A549 (cell line): Measurements from ENCODE around the gene MRPS24. TPM values are rescaled to one million over a fixed set of nuclear protein-coding genes. Genes with fewer than 3 reads are reported as not detected.

ENCODE experiments used
- ATAC-seq, 2 experiments: fragments of 200-7000 bp in 1 of 2; fragments of >200 bp in 1 of 2; cut with Nextera tagmentation in 1 of 2; cut with Tn5 transposase in 1 of 2; 3 replicates each; pipeline versions ENCODE4 v1.8.0 to v1.9.1; 2018 to 2020; ENCODE audit warnings: mild to moderate bottlenecking in 1 of 2, moderate library complexity in 1 of 2
- CTCF ChIA-PET: fragments of 300-600 bp; sonication (Branson Sonifier 250); formaldehyde crosslinking; extraction: SDS; loops from one replicate; lab custom pipeline; 2021; ENCODE audit warnings: antibody characterized with exemption, inconsistent platforms; lab: Yijun Ruan, JAX
- POLR2A ChIA-PET: fragments of 350-600 bp; formaldehyde crosslinking; extraction: SDS; loops from one replicate; lab custom pipeline; 2021; ENCODE audit warnings: antibody characterized with exemption, inconsistent platforms; lab: Yijun Ruan, JAX
- DNase-seq, 2 experiments: peaks; one replicate each; pipeline versions ENCODE4 v3.0.0 to v3.0.0-alpha.2; 2011 to 2016; ENCODE audit warnings: low read depth in 1 of 2, low spot score in 1 of 2
- FAIRE-seq: peaks from 2 replicates; lab custom pipeline; 2011; peaks lifted over from hg19 to GRCh38; lab: Jason Lieb, UNC
- H3K27ac ChIP-seq, 2 experiments: fragments of >200 bp; sonication (Bioruptor Twin); formaldehyde crosslinking; 3 replicates each; pipeline ENCODE4 v1.5.1; 2016 to 2017
- H3K4me1 ChIP-seq: fragments of >200 bp; sonication (Bioruptor Twin); formaldehyde crosslinking; 3 replicates; pipeline ENCODE4 v1.6.1; 2016
- H3K4me2 ChIP-seq: fragments of >200 bp; sonication (Bioruptor Twin); formaldehyde crosslinking; 3 replicates; pipeline ENCODE4 v1.6.1; 2016
- H3K4me3 ChIP-seq: fragments of >200 bp; sonication (Bioruptor Twin); formaldehyde crosslinking; 3 replicates; pipeline ENCODE4 v1.5.1; 2016
- H3K9me3 ChIP-seq: fragments of >200 bp; sonication (Bioruptor Twin); formaldehyde crosslinking; 3 replicates; pipeline ENCODE4 v1.6.1; 2016
- BHLHE40 ChIP-seq: IDR thresholded peaks from 2 replicates; pipeline ENCODE4 v1.6.1; 2012; ENCODE audit warnings: low read depth, low read length, inconsistent platforms
- CHD2 ChIP-seq: fragments of 150-350 bp; IDR thresholded peaks from 2 replicates; pipeline ENCODE4 v1.6.1; 2014; ENCODE audit warnings: low read length; ENCODE audit not compliant: partially characterized antibody
- CHD4 ChIP-seq: fragments of 200-600 bp; sonication (generic); IDR thresholded peaks from 2 replicates; pipeline ENCODE4 v1.6.1; 2016; ENCODE audit warnings: antibody characterized with exemption, mild to moderate bottlenecking, borderline replicate concordance
- EHMT2 ChIP-seq: fragments of 200-600 bp; sonication (generic); IDR thresholded peaks from 2 replicates; pipeline ENCODE4 v1.6.1; 2016; ENCODE audit warnings: antibody characterized with exemption, low read depth, mild to moderate bottlenecking, moderate library complexity
- FOSB ChIP-seq: fragments of 250-450 bp; sonication (Bioruptor Pico); IDR thresholded peaks from 2 replicates; pipeline ENCODE4 v1.5.0; 2020; ENCODE audit warnings: mild to moderate bottlenecking, moderate library complexity
- FOXS1 ChIP-seq: fragments of 250-450 bp; sonication (Bioruptor Pico); IDR thresholded peaks from 2 replicates; pipeline ENCODE4 v1.5.0; 2020; ENCODE audit warnings: mild to moderate bottlenecking, moderate library complexity
- GATA3 ChIP-seq: IDR thresholded peaks from 2 replicates; pipeline ENCODE4 v1.6.1; 2012; ENCODE audit warnings: borderline replicate concordance
- HDAC2 ChIP-seq: fragments of 200-600 bp; sonication (generic); IDR thresholded peaks from 2 replicates; pipeline ENCODE4 v1.6.1; 2016
- JUN ChIP-seq, 2 experiments: fragments of >200 bp; sonication (Bioruptor Twin); formaldehyde crosslinking; IDR thresholded peaks; 2 replicates in 1 of 2; 3 replicates in 1 of 2; pipeline ENCODE4 v1.6.1; 2016 to 2017
- KDM1A ChIP-seq: fragments of 200-600 bp; sonication (generic); IDR thresholded peaks from 2 replicates; pipeline ENCODE4 v1.6.1; 2016; ENCODE audit warnings: low read depth, mild to moderate bottlenecking
- MAFK ChIP-seq: fragments of 450-650 bp; IDR thresholded peaks from 2 replicates; pipeline ENCODE4 v1.6.1; 2014; ENCODE audit not compliant: partially characterized antibody
- MYC ChIP-seq: IDR thresholded peaks from 2 replicates; pipeline ENCODE4 v1.6.1; 2012; ENCODE audit warnings: mild to moderate bottlenecking, inconsistent platforms, low read length, improper control_type of control experiment, borderline replicate concordance
- NFE2L2 ChIP-seq: fragments of 150-350 bp; conservative IDR thresholded peaks from 2 replicates; pipeline ENCODE4 v1.6.1; 2014; ENCODE audit warnings: low read length
- NPAS2 ChIP-seq: fragments of 250-450 bp; sonication (Bioruptor Pico); IDR thresholded peaks from 2 replicates; pipeline ENCODE4 v1.8.0; 2022; ENCODE audit warnings: mild to moderate bottlenecking, moderate library complexity, borderline replicate concordance
- PHF8 ChIP-seq: fragments of 200-600 bp; sonication (generic); IDR thresholded peaks from 2 replicates; pipeline ENCODE4 v1.6.1; 2016; ENCODE audit warnings: low read depth, mild to moderate bottlenecking, antibody characterized with exemption, moderate library complexity, borderline replicate concordance
- POLR2AphosphoS2 ChIP-seq: conservative IDR thresholded peaks from 2 replicates; pipeline ENCODE4 v1.6.1; 2012; ENCODE audit warnings: low read length, improper control_type of control experiment, inconsistent platforms
- RFX5 ChIP-seq: fragments of 450-650 bp; IDR thresholded peaks from 2 replicates; pipeline ENCODE4 v1.7.1; 2014; ENCODE audit warnings: antibody characterized with exemption, mild to moderate bottlenecking, moderate library complexity
- RNF2 ChIP-seq: fragments of 200-600 bp; sonication (generic); IDR thresholded peaks from 2 replicates; pipeline ENCODE4 v1.6.1; 2016; ENCODE audit warnings: low read depth, mild to moderate bottlenecking, antibody characterized with exemption, moderate library complexity, borderline replicate concordance
- SREBF2 ChIP-seq: fragments of 450-650 bp; IDR thresholded peaks from 2 replicates; pipeline ENCODE4 v1.6.1; 2014; ENCODE audit warnings: mild to moderate bottlenecking, moderate library complexity
- TFCP2L1 ChIP-seq: fragments of 250-450 bp; sonication (Bioruptor Pico); IDR thresholded peaks from 2 replicates; pipeline ENCODE4 v1.5.0; 2021; ENCODE audit warnings: mild to moderate bottlenecking
- TP53 ChIP-seq: fragments of 250-450 bp; sonication (Bioruptor Pico); IDR thresholded peaks from 2 replicates; pipeline ENCODE4 v1.5.0; 2021; ENCODE audit warnings: mild to moderate bottlenecking, moderate library complexity
- ZC3H11A ChIP-seq: fragments of 450-650 bp; IDR thresholded peaks from 2 replicates; pipeline ENCODE4 v1.6.1; 2014; ENCODE audit warnings: antibody characterized with exemption, mild to moderate bottlenecking
- ZFP36 ChIP-seq: fragments of 450-650 bp; IDR thresholded peaks from 2 replicates; pipeline ENCODE4 v1.6.1; 2014; ENCODE audit warnings: borderline replicate concordance; ENCODE audit not compliant: partially characterized antibody
- WGBS: methylation state at CpG from one replicate; pipeline ENCODE4 v1.1.6; 2017; ENCODE audit errors: missing lambda C conversion rate; 5-methylcytosine and 5-hydroxymethylcytosine counted together
- polyA plus RNA-seq, 4 experiments: library from polyadenylated mRNA; depleted of rRNA in 3 of 4; stranded (reverse); fragments of >200 nt; fragmentation: RNase III in 1 of 4; extraction: RNeasy Plus Mini Kit Qiagen cat#74134 plus additional on column Dnase treatment in 1 of 4; gene quantifications; 2 replicates in 3 of 4; 3 replicates in 1 of 4; pipeline ENCODE4 v1.2.3, GENCODE V29; 2011 to 2017
- TF ChIP-seq, protein P1 (sequence below): fragments of 250-450 bp; sonication (Bioruptor Pico); IDR thresholded peaks from 2 replicates; pipeline ENCODE4 v1.5.0; 2021; ENCODE audit warnings: mild to moderate bottlenecking, moderate library complexity, borderline replicate concordance
- TF ChIP-seq, protein P2 (sequence below): IDR thresholded peaks from 2 replicates; pipeline ENCODE4 v1.6.1; 2012
- TF ChIP-seq, protein P3 (sequence below): fragments of 250-450 bp; sonication (Bioruptor Pico); IDR thresholded peaks from 2 replicates; pipeline ENCODE4 v1.5.0; 2020; ENCODE audit warnings: low read depth, mild to moderate bottlenecking, moderate library complexity
- TF ChIP-seq, protein P4 (sequence below): IDR thresholded peaks from 2 replicates; pipeline ENCODE4 v1.6.1; 2012
- TF ChIP-seq, protein P5 (sequence below): fragments of >200 bp; sonication (Bioruptor Twin); formaldehyde crosslinking; IDR thresholded peaks from 3 replicates; pipeline ENCODE4 v1.5.1; 2016

MRPS24 gene
- polyA plus RNA-seq, 2 of the 4 experiments (the other 2 are of a cell fraction), result 170 to 226 TPM

DNA sequence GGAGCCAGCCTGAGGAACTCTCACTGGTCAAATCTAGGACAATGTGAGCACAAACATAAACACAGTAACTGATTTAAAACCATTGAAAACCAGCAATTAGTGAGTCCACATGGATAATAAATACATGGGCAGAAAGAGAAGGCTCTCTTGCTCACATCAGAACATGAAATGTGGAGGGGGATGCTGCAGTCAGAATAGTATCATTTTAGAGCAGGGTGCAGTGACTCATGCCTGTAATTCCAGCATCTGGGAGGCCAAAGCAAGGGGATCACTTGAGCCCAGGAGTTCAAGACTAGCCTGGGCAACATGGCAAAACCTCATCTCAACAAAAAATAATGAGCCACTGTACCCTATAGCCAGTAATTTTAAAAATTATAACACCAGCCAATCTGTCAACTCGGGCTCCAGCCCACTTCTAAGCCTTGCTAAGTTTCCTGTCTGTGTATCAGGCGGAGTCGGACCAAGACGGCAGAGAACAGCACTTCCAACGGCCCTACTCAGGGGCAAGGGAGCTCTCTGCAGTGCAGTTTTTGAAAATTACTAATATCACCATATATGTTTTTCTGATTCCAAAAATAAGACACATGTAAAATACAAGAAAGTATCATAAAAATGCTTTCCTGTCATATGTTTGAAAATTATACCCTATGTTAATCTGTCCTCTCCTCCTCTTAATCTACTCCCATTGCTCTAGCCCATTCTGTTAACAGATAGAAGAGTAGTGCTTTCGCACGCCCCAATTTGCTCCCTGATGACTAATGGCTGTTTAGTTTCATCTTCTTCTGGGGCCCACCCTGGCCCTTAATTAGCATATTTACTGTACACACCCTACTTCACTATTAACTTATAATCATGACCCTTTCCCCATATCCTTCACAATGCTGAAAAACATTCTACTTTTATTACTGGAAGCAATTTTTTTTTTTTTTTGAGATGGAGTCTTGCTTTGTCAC, 20.0 kb upstream of the MRPS24 start (continued):
- TF ChIP-seq, protein P1, sequence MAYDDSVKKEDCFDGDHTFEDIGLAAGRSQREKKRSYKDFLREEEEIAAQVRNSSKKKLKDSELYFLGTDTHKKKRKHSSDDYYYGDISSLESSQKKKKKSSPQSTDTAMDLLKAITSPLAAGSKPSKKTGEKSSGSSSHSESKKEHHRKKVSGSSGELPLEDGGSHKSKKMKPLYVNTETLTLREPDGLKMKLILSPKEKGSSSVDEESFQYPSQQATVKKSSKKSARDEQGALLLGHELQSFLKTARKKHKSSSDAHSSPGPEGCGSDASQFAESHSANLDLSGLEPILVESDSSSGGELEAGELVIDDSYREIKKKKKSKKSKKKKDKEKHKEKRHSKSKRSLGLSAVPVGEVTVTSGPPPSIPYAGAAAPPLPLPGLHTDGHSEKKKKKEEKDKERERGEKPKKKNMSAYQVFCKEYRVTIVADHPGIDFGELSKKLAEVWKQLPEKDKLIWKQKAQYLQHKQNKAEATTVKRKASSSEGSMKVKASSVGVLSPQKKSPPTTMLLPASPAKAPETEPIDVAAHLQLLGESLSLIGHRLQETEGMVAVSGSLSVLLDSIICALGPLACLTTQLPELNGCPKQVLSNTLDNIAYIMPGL, result no peak
- TF ChIP-seq, protein P2, sequence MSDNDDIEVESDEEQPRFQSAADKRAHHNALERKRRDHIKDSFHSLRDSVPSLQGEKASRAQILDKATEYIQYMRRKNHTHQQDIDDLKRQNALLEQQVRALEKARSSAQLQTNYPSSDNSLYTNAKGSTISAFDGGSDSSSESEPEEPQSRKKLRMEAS, result no peak

DNA sequence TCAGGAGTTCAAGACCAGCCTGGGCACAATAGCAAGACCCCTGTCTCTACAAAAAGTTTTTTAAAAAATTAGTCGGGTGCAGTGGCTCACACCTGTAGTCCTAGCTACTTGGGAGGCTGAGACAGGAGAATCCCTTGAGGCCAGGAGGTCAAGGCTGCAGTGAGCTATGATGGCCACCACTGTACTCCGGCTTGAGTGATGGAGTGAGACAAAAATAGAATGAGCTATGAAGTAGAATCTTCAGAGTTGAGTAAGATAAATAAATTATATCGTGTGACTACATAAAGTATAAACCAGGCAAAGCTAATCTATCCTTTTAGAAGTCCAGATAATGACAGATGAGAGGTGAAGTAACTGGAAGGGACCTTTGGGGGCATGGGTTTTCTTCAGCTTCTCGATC, 15.3 kb upstream of the MRPS24 start:
- FAIRE-seq (no peak), DNase-seq (no peak), ATAC-seq (no peak)
- H3K4me3 ChIP-seq, result no peak overlapping the region
- H3K9me3 ChIP-seq, result no peaks in the 10 kb centered on the region
- H3K4me1 ChIP-seq, result peaks cover 5% of the 10 kb centered on the region; the same call in 1 of the 3 replicates
- H3K27ac ChIP-seq, result no peak overlapping the region
- H3K4me2 ChIP-seq, result no peak overlapping the region
- CTCF ChIA-PET, result interaction anchor here (0.7 to 1.8 kb wide), 5 partner anchors 12 to 79 kb away, joined by 3 to 6 read pairs (median 4); no protein-coding TSS in a partner anchor
- no peak for TF ChIP-seq BHLHE40
- no peak for TF ChIP-seq FOSB (CRISPR knock-in tag)
- TF ChIP-seq JUN (IDR thresholded peaks at IDR 0.05), result no peak
- TF ChIP-seq EHMT2, result no peak
- no peak for TF ChIP-seq RFX5
- TF ChIP-seq ZC3H11A, result no peak
- no peak for TF ChIP-seq ZFP36
- TF ChIP-seq GATA3, result no peak
- no peak for TF ChIP-seq SREBF2
- no peak for TF ChIP-seq KDM1A
- no peak for TF ChIP-seq MAFK
- no peak for TF ChIP-seq TFCP2L1 (CRISPR knock-in tag)
- POLR2A ChIA-PET, result no interaction called here
- WGBS, result 86% methylated on average over 4 of the region's 4 CpGs

DNA sequence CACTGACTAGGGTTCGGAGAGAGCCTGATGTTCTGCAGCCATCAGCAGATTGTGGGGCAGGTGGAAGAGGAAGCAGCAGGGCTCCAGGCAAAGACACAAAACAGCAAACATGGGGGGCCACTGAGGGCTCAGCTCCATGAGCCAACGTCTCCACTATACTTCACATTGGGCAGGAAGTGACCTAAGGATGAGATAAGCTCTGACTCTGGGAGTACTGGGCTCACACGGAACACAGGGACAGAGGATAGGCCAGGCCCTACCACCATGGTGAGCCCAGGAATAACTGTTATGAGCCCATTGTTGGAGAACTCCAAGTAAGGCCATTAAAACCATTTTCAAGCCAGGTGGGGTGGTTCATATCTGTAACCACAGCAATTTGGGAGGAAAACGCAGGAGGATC, 14.9 kb upstream of the MRPS24 start:
- H3K4me2 ChIP-seq, result no peak overlapping the region
- DNase-seq (no peak), ATAC-seq (no peak), FAIRE-seq (no peak)
- no peak overlapping the region for H3K27ac ChIP-seq
- WGBS, result 89% methylated on average over 4 of the region's 4 CpGs
- no peaks in the 10 kb centered on the region for H3K9me3 ChIP-seq
- TF ChIP-seq CHD4 (no peak), NPAS2 (CRISPR knock-in tag) (no peak), TFCP2L1 (CRISPR knock-in tag) (no peak), NFE2L2 (no peak), RNF2 (no peak), CHD2 (no peak), HDAC2 (no peak), FOXS1 (CRISPR knock-in tag) (no peak), POLR2AphosphoS2 (no peak), TP53 (CRISPR knock-in tag) (no peak), MYC (no peak), PHF8 (no peak)
- TF ChIP-seq, protein P3, sequence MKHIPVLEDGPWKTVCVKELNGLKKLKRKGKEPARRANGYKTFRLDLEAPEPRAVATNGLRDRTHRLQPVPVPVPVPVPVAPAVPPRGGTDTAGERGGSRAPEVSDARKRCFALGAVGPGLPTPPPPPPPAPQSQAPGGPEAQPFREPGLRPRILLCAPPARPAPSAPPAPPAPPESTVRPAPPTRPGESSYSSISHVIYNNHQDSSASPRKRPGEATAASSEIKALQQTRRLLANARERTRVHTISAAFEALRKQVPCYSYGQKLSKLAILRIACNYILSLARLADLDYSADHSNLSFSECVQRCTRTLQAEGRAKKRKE (CRISPR knock-in tag), result no peak
- TF ChIP-seq, protein P4, sequence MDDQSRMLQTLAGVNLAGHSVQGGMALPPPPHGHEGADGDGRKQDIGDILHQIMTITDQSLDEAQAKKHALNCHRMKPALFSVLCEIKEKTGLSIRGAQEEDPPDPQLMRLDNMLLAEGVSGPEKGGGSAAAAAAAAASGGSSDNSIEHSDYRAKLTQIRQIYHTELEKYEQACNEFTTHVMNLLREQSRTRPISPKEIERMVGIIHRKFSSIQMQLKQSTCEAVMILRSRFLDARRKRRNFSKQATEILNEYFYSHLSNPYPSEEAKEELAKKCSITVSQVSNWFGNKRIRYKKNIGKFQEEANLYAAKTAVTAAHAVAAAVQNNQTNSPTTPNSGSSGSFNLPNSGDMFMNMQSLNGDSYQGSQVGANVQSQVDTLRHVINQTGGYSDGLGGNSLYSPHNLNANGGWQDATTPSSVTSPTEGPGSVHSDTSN, result no peak
- TF ChIP-seq, protein P5, sequence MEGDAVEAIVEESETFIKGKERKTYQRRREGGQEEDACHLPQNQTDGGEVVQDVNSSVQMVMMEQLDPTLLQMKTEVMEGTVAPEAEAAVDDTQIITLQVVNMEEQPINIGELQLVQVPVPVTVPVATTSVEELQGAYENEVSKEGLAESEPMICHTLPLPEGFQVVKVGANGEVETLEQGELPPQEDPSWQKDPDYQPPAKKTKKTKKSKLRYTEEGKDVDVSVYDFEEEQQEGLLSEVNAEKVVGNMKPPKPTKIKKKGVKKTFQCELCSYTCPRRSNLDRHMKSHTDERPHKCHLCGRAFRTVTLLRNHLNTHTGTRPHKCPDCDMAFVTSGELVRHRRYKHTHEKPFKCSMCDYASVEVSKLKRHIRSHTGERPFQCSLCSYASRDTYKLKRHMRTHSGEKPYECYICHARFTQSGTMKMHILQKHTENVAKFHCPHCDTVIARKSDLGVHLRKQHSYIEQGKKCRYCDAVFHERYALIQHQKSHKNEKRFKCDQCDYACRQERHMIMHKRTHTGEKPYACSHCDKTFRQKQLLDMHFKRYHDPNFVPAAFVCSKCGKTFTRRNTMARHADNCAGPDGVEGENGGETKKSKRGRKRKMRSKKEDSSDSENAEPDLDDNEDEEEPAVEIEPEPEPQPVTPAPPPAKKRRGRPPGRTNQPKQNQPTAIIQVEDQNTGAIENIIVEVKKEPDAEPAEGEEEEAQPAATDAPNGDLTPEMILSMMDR, result no peak
- no peak overlapping the region for H3K4me3 ChIP-seq
- ChIA-PET CTCF (interaction anchor here (0.7 to 1.8 kb wide), 5 partner anchors 11 to 80 kb away, joined by 3 to 6 read pairs (median 4); no protein-coding TSS in a partner anchor), POLR2A (no interaction called here)
- H3K4me1 ChIP-seq, result peaks cover 5% of the 10 kb centered on the region; the same call in 1 of the 3 replicates
